A204.1 (cell line): ENCODE results near the gene FAM83G.
"Not testable (repeated sequence)": the region's sequence is repeated elsewhere in the genome, so short reads cannot be mapped to it uniquely, and the experiment has no call there.

Experiments used
- FAIRE-seq: peaks from 2 replicates; lab custom pipeline; 2012; peaks lifted over from hg19 to GRCh38; lab: Jason Lieb, UNC

The FAM83G gene, protein sequence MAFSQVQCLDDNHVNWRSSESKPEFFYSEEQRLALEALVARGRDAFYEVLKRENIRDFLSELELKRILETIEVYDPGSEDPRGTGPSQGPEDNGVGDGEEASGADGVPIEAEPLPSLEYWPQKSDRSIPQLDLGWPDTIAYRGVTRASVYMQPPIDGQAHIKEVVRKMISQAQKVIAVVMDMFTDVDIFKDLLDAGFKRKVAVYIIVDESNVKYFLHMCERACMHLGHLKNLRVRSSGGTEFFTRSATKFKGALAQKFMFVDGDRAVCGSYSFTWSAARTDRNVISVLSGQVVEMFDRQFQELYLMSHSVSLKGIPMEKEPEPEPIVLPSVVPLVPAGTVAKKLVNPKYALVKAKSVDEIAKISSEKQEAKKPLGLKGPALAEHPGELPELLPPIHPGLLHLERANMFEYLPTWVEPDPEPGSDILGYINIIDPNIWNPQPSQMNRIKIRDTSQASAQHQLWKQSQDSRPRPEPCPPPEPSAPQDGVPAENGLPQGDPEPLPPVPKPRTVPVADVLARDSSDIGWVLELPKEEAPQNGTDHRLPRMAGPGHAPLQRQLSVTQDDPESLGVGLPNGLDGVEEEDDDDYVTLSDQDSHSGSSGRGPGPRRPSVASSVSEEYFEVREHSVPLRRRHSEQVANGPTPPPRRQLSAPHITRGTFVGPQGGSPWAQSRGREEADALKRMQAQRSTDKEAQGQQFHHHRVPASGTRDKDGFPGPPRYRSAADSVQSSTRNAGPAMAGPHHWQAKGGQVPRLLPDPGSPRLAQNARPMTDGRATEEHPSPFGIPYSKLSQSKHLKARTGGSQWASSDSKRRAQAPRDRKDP

GRCh38 chr17:19004421-19005136 lies at the start of gene FAM83G:
FAM83G (minus strand) TSS chr17:19004764; CDS start chr17:19004041, 723 bp downstream.
- no peak for FAIRE-seq

GRCh38 chr17:19048826-19049225 lies 44.3 kb upstream of the FAM83G start:
- FAIRE-seq = not testable (repeated sequence)

GRCh38 chr17:19047510-19047909 lies 42.9 kb upstream of the FAM83G start:
- not testable (repeated sequence) for FAIRE-seq

- not testable (repeated sequence) for FAIRE-seq
Observed at GRCh38 chr17:19046782-19047375, 42.3 kb upstream of the FAM83G start, which contains the start of gene GRAP. GRAP (minus strand) TSS chr17:19046957; CDS start chr17:19046926, 31 bp downstream.

GRCh38 chr17:19044643-19045042 lies 40.1 kb upstream of the FAM83G start:
- FAIRE-seq = not testable (repeated sequence)

DNA sequence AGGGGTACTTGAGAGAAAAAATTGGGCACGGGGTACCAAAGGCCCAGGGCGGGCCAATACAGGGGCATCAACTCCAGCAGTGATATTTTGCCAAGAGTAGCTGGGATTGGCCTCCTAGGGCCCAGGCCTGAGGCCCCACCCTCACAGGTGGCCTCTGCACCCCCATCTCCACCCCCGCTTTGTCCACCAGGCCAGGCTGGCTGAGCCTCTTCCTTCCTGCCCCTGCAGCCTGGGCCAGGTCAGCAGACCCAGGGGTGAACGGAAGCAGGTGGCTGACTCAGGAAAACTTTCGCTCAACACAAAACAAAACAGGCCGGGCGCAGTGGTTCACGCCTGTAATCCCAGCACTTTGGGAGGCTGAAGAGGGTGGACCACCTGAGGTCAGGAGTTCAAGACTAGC lies 38.5 kb upstream of the FAM83G start:
- not testable (repeated sequence) for FAIRE-seq

DNA sequence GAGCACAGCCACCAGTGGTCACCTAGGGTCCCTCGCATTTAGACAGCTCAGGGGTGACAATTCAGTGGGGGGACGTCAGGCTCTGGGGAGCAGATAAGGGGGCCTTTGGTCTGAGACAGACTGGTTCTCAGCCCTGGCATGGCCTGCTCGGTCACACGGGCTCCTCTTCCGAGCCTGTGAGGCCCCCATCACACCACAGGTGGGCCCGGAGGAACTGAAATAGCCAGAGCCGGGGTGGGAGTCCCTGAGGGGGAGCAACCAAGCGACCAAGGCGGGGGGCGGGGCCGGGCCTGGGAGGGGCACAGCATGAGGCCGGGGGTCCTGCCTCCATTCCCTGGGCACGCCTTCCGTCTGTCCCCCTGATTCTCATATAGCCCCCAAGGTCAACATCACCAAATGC lies 37.8 kb upstream of the FAM83G start:
- not testable (repeated sequence) for FAIRE-seq

DNA sequence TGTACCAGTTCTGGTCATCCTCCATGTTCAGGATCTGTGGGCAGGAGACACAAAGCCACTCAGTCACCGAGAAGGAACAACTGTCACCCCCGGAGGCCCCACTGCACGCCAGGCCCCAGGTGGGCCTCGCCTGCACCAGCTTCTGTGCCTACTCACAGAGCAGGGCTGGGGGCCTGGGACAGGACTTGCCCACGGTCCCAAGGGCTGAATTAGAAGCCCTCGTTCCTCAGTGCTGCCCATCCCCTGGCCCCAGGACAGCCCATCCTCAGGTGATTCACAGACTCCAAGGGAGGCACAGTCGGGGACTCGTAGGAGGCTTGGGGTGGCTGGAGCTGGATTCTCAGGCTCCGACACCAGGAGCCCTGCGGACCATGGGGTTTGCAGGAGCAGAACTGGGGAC lies 37.3 kb upstream of the FAM83G start:
- FAIRE-seq = not testable (repeated sequence)

- not testable (repeated sequence) for FAIRE-seq
Observed at GRCh38 chr17:19040350-19040749, 35.8 kb upstream of the FAM83G start.

GRCh38 chr17:19038730-19039129 lies 34.2 kb upstream of the FAM83G start:
- not testable (repeated sequence) for FAIRE-seq

- not testable (repeated sequence) for FAIRE-seq
Observed at GRCh38 chr17:19038007-19038406, 33.4 kb upstream of the FAM83G start.

GRCh38 chr17:19037547-19037946 lies 33.0 kb upstream of the FAM83G start:
- FAIRE-seq = not testable (repeated sequence)

DNA sequence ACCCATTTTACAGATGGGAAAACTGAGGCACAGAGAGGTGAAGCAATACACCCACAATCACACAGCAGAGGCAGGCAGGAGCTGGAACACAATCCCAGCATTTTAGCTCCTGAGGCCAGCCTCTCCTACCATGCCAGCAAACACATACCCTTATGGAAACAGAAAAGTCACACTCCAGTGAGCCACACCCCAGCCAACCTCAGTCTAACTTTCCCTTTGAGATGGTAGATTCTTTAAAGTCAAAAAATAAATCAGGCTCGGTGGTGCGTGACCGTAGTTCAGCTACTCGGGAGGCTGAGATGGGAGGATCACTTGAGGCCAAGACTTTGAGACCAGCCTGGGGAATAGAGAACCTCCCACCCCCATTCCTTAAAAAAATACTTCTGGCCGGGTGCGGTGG lies 31.6 kb upstream of the FAM83G start:
- not testable (repeated sequence) for FAIRE-seq

- FAIRE-seq = not testable (repeated sequence)
Observed at GRCh38 chr17:19032377-19032988, 27.9 kb upstream of the FAM83G start.

DNA sequence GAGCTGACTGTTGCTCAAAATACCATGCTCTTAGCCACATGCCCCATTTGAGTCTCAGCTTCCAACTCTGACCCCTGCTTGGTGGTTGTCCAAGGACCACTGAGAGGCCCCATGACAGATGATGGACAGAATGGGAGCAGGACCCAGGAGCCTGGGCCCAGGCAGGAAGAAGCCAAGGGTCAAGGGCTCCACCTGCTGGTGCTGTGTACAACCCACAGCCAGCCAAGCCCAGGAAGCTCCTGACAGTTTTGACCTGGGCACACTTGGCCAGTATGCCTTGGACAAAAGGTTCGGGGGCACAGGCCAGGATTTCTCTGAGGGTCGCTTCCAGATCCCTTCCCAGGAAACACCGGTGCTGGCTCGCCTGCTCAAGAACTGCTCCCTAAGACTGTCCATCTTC lies 27.2 kb upstream of the FAM83G start:
- not testable (repeated sequence) for FAIRE-seq

DNA sequence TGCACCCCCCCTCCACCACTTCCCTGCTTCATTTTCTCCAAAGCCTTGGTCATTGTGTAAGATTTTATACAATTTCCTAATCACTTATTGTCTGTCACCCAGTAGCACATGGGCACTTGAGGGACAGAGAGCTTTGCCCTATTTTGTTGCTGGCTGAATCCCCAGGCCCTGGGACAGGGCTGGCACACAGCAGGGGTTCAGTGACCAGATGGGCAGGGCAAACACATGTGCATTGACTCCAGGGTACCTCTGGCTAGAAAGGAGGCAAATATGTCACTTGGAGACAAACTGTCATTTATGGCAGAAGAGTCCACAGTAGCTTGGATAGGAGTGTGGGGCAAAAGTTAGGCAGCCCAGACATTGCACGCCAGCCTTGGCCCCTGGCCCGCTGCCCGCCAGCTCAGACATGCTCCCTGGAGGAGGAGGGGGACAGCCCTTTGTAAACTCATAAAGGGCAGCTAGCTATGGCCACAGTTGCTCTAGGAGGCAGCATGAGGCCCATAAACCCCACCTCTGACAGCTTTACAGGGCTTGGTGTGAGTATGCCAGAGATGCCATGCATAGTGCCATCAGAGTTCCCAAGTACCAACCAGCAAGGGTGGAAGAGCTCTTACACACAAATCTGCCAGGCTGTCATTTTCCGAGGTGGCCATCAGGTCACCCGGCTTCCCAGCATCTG lies 26.3 kb upstream of the FAM83G start:
- FAIRE-seq = not testable (repeated sequence)

- FAIRE-seq = not testable (repeated sequence)
Observed at GRCh38 chr17:19029740-19030139, 25.2 kb upstream of the FAM83G start.

GRCh38 chr17:19028671-19029070 lies 24.1 kb upstream of the FAM83G start:
- FAIRE-seq = not testable (repeated sequence)

GRCh38 chr17:19024101-19025078 lies 19.8 kb upstream of the FAM83G start:
- no peak for FAIRE-seq
